Small intestine (tissue), 7 donors: Measurements from ENCODE around the gene EXOC3L4. TPM values are rescaled to one million over a fixed set of nuclear protein-coding genes. Genes with fewer than 3 reads are reported as not detected.
"Not testable (repeated sequence)": the region's sequence is repeated elsewhere in the genome, so short reads cannot be mapped to it uniquely, and the experiment has no call there.

Experiments used
- DNase-seq, 2 donors: peaks; one replicate each; pipeline versions ENCODE4 v3.0.0 to v3.0.0-alpha.2; 2013
- FAIRE-seq: peaks from 2 replicates; lab custom pipeline; 2012; peaks lifted over from hg19 to GRCh38; lab: Jason Lieb, UNC
- H3K27ac ChIP-seq, 3 donors: one replicate each; pipeline ENCODE4 v1.5.1; 2013; ENCODE audit warnings: low read length in 2 of 3, mild to moderate bottlenecking in 2 of 3, control low read depth in 1 of 3, inconsistent platforms in 1 of 3, low read depth in 1 of 3, moderate library complexity in 1 of 3
- H3K27me3 ChIP-seq, 3 donors: one replicate each; pipeline ENCODE4 v1.6.1; 2013; ENCODE audit warnings: low read length in 3 of 3, inconsistent platforms in 1 of 3; ENCODE audit not compliant: control insufficient read depth in 3 of 3, insufficient read depth in 3 of 3
- H3K36me3 ChIP-seq, 3 donors: one replicate each; pipeline ENCODE4 v1.6.1; 2013; ENCODE audit warnings: low read length in 3 of 3, inconsistent platforms in 1 of 3, low read depth in 1 of 3, mild to moderate bottlenecking in 1 of 3, moderate library complexity in 1 of 3; ENCODE audit not compliant: control insufficient read depth in 3 of 3, insufficient read depth in 2 of 3
- H3K4me1 ChIP-seq, 3 donors: one replicate each; pipeline ENCODE4 v1.6.1; 2013; ENCODE audit warnings: low read length in 2 of 3, inconsistent platforms in 1 of 3, low read depth in 1 of 3, mild to moderate bottlenecking in 1 of 3, moderate library complexity in 1 of 3; ENCODE audit not compliant: control insufficient read depth in 3 of 3, insufficient read depth in 2 of 3
- H3K4me3 ChIP-seq, 3 donors: one replicate each; pipeline ENCODE4 v1.5.1; 2013; ENCODE audit warnings: low read length in 3 of 3, control low read depth in 1 of 3, inconsistent platforms in 1 of 3, low read depth in 1 of 3, mild to moderate bottlenecking in 1 of 3, moderate library complexity in 1 of 3
- H3K9me3 ChIP-seq, 2 donors: one replicate each; pipeline ENCODE4 v1.6.1; 2013; ENCODE audit warnings: low read depth in 1 of 2, low read length in 1 of 2; ENCODE audit not compliant: control insufficient read depth in 2 of 2, insufficient read depth in 1 of 2
- WGBS, 3 donors: extraction: QIAGEN DNeasy Blood & Tissue Kit; methylation state at CpG; one replicate each; pipeline ENCODE4 v1.1.7; 2013; 5-methylcytosine and 5-hydroxymethylcytosine counted together
- polyA plus RNA-seq, 4 donors: library from polyadenylated mRNA; stranded (reverse) in 3 of 4; unstranded in 1 of 4; fragments of 200-250 nt in 3 of 4; fragments of 120-200 nt in 1 of 4; gene quantifications; one replicate each; pipeline versions ENCODE4 v1.2.1 to v1.2.3, GENCODE V29; 2013
- donor health status: healthy with polysubstance abuse.
- donor health status: control.
- donor health status: control.
- donor health status: Bipolar disorder and iron deficiency.
- donor health status: healthy.

Gene EXOC3L4
- polyA plus RNA-seq, 4 donors = 26.1 to 110 (median 60.4) TPM

DNA sequence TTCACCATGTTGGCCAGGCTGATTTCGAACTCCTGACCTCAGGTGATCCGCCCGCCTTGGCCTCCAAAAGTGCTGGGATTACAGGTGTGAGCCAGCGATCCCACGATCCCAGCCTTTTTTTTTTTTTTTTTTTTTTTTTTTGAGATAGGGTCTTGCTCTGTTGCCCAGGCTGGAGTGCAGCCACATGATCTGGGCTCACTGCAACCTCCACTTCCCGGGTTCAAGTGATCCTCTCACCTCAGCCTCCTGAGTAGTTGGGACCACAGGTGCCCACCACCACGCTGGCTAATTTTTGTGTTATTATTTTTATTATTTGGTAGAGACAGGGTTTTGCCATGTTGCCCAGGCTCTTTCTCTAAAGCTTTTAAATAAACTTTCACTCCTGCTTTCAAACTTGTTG, 23.0 kb downstream of the EXOC3L4 start:
- DNase-seq, H3K36me3 ChIP-seq, FAIRE-seq, H3K4me3 ChIP-seq: not testable (repeated sequence)
- Histone ChIP-seq H3K27me3 (peaks cover 0 to 16% (median 0%) of the 10 kb centered on the region in 3 donors), H3K27ac (peak overlapping the region in 1 of 3 donors; percentile 37), H3K9me3 (peaks cover 0 to 11% of the 10 kb centered on the region in 2 donors), H3K4me1 (peaks cover 0 to 30% (median 12%) of the 10 kb centered on the region in 3 donors)
- WGBS, 3 donors = 90 to 93% (median 92%) methylated on average over 7 of the region's 7 CpGs

DNA sequence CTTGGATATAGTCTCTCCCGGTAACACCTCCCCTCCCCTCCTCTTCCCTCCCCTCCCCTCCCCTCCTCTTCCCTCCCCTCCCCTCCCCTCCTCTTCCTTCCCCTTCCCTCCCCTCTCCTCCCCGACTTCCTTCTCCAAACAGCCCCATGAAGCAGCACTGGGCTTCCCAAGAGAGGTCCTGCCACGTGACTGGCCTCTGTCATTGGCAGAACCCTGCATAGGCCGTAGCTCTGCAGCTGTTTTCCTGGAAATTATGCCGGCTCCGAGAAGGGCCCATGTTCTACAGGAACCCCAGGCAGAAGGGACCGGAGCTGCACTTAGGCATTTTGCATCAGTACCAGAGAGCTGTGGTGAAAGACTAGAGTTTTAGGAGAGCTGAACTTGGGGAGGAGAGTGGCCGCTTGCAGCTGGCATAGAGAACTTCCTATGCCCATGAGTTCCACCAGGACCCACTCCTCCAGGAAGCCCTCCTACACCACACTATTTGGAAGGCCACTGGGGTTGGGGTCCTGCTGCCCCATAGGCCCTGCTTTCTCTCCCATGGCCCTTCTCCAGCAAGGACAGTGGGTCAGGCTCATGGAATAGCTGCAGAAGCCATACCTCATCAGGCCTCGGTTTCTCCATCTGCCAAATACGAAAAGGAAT, 23.6 kb downstream of the EXOC3L4 start:
- DNase-seq = no peak
- peaks cover 0 to 21% (median 3%) of the 10 kb centered on the region in 3 donors for H3K27me3 ChIP-seq
- H3K27ac ChIP-seq = peak overlapping the region in 1 of 3 donors; percentile 78
- H3K36me3 ChIP-seq = no peaks in the 10 kb centered on the region
- WGBS, 3 donors = 31 to 41% (median 36%) methylated on average over 9 to 10 of the region's 10 CpGs
- H3K9me3 ChIP-seq = peaks cover 0 to 11% of the 10 kb centered on the region in 2 donors
- H3K4me3 ChIP-seq = no peak overlapping the region
- peaks cover 0 to 34% (median 10%) of the 10 kb centered on the region in 3 donors for H3K4me1 ChIP-seq
- FAIRE-seq = no peak

DNA sequence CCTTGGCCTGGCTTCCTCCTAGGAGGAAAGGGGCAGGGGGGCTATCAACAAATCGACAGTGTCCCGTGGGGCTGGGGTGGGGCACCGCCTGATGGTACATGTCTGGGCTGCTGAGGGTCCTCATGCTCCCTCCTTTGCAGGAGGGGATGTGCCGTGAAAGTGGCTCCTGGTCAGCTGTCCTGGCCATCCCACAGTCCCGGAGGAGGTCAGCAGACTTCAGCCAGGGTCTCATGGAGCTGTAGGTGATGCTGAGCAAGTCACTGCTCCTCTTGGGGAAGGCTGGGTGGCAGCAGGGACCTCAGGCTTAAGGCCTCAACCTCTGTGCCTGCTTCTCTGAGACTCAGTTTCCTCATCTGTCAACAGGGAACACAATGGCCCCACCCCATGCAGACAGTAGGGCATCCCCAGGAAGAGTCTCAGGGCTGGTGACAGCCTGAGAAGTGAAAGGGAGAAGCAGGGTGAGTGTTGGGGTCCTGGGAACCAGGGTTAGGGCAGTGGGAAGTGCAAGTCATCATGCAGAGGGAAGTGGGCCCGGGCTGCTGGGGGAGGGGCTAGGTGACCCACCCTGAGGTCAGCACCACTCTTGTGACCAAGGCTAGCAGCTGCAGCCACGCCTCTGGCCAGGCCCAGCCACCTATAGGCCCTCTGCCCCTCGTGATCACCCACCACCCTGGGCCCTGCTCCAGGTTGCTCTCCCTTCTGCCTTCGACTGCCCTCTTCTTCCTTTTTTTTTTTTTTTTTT, 24.3 kb downstream of the EXOC3L4 start:
- no peak for DNase-seq
- Histone ChIP-seq H3K27ac (peak overlapping the region in 1 of 3 donors; percentile 78), H3K4me3 (no peak overlapping the region), H3K36me3 (no peaks in the 10 kb centered on the region), H3K27me3 (peaks cover 0 to 27% (median 3%) of the 10 kb centered on the region in 3 donors), H3K4me1 (peaks cover 0 to 37% (median 8%) of the 10 kb centered on the region in 3 donors), H3K9me3 (peaks cover 0 to 11% of the 10 kb centered on the region in 2 donors)
- 61 to 72% (median 67%) methylated on average over 9 of the region's 9 CpGs for WGBS, 3 donors
- no peak for FAIRE-seq

- not testable (repeated sequence) for DNase-seq, FAIRE-seq, H3K36me3 ChIP-seq, H3K4me3 ChIP-seq
- Histone ChIP-seq H3K27ac (peak overlapping the region in 1 of 3 donors; percentile 32), H3K9me3 (peaks cover 0 to 11% of the 10 kb centered on the region in 2 donors), H3K27me3 (peaks cover 3 to 34% (median 3%) of the 10 kb centered on the region in 3 donors), H3K4me1 (peaks cover 0 to 39% (median 5%) of the 10 kb centered on the region in 3 donors)
- 87 to 93% (median 92%) methylated on average over 8 of the region's 8 CpGs for WGBS, 3 donors
Observed at GRCh38 chr14:103119527-103119926, 25.0 kb downstream of the EXOC3L4 start.

- peaks cover 3 to 51% (median 3%) of the 10 kb centered on the region in 3 donors for H3K27me3 ChIP-seq
- FAIRE-seq = no peak
Observed at GRCh38 chr14:103121121-103121845, 26.8 kb downstream of the EXOC3L4 start.

GRCh38 chr14:103121846-103122584, 27.5 kb downstream of the EXOC3L4 start:
- Histone ChIP-seq H3K4me3 (peak overlapping the region in 1 of 3 donors; percentile 10), H3K27ac (peak overlapping the region; percentile 47 to 81 (median 64)), H3K4me1 (peaks cover 0 to 36% (median 5%) of the 10 kb centered on the region in 3 donors), H3K36me3 (peaks cover 0 to 2% (median 0%) of the 10 kb centered on the region in 3 donors), H3K27me3 (peaks cover 3 to 56% (median 3%) of the 10 kb centered on the region in 3 donors), H3K9me3 (no peaks in the 10 kb centered on the region)
- 7 to 14% (median 8%) methylated on average over 22 to 23 of the region's 23 CpGs for WGBS, 3 donors
- FAIRE-seq = no peak
- peak; percentile 68 to 84 for DNase-seq

More at GRCh38 chr14:103121121-103121845, 26.8 kb downstream of the EXOC3L4 start:
- H3K4me3 ChIP-seq = no peak overlapping the region
- H3K27ac ChIP-seq = peak overlapping the region in 2 of 3 donors; percentile 61 to 81
- H3K9me3 ChIP-seq = peaks cover 0 to 5% of the 10 kb centered on the region in 2 donors
- 28 to 43% (median 30%) methylated on average over 17 to 18 of the region's 18 CpGs for WGBS, 3 donors
- H3K36me3 ChIP-seq = no peaks in the 10 kb centered on the region
- DNase-seq = peak; percentile 51 to 63
- peaks cover 0 to 32% (median 5%) of the 10 kb centered on the region in 3 donors for H3K4me1 ChIP-seq

- H3K27ac ChIP-seq = peak overlapping the region; percentile 47 to 81 (median 64)
- no peaks in the 10 kb centered on the region for H3K9me3 ChIP-seq
- H3K27me3 ChIP-seq = peaks cover 3 to 56% (median 3%) of the 10 kb centered on the region in 3 donors
- peaks cover 0 to 39% (median 5%) of the 10 kb centered on the region in 3 donors for H3K4me1 ChIP-seq
- FAIRE-seq = no peak
- no peak for DNase-seq
- WGBS, 3 donors = 23 to 32% (median 24%) methylated on average over 15 of the region's 15 CpGs
- H3K36me3 ChIP-seq = peaks cover 0 to 2% (median 0%) of the 10 kb centered on the region in 3 donors
- peak overlapping the region in 1 of 3 donors; percentile 10 for H3K4me3 ChIP-seq
Observed at GRCh38 chr14:103122585-103122946, 28.0 kb downstream of the EXOC3L4 start.
